ENCODE results near the gene RNASEL. TPM values are rescaled to one million over a fixed set of nuclear protein-coding genes. Genes with fewer than 3 reads are reported as not detected.
"Not testable (repeated sequence)": the region's sequence is repeated elsewhere in the genome, so short reads cannot be mapped to it uniquely, and the experiment has no call there.

The RNASEL gene
- total and polyA plus RNA-seq, 2 donors (not counting 1 experiment from before 2014, with no cell fraction given), result 6.1 to 9.6 TPM

- Histone ChIP-seq H2AFZ (ENCODE audit: low read length) (no peak overlapping the region), H3K9me3 (ENCODE audit: control insufficient read depth, insufficient read depth, low read depth, low read length) (no peaks in the 10 kb centered on the region), H3K36me3 (ENCODE audit: control insufficient read depth, insufficient read depth, low read length) (no peaks in the 10 kb centered on the region), H3K4me3 (replicated peaks in 1 of 4; ENCODE audit: control extremely low read depth in 1 of 4, insufficient read depth in 1 of 4, low read depth in 3 of 4, low read length in 4 of 4) (no peak overlapping the region), H4K20me1 (ENCODE audit: control insufficient read depth, extremely low read depth, insufficient read depth, low read length) (no peaks in the 10 kb centered on the region), H3K79me2 (ENCODE audit: control insufficient read depth, insufficient read depth, low read length) (no peaks in the 10 kb centered on the region), H3K4me2 (ENCODE audit: extremely low read depth, insufficient read depth, low read length) (no peak overlapping the region), H3K27me3 (ENCODE audit: control insufficient read depth, insufficient read depth, low read length) (no peaks in the 10 kb centered on the region), H3K4me1 (ENCODE audit: control insufficient read depth, extremely low read depth, insufficient read depth, low read length) (no peaks in the 10 kb centered on the region), H3K27ac (ENCODE audit: insufficient read depth, low read length) (no peak overlapping the region), H3K9ac (ENCODE audit: insufficient read depth, low read length) (no peak overlapping the region)
- TF ChIP-seq CTCF (conservative IDR thresholded peaks at IDR 0.05 in 1 of 2, IDR thresholded peaks at IDR 0.05 in 1 of 2; ENCODE audit: low read depth in 1 of 2, low read length in 2 of 2), result no peak
- DNase-seq (ENCODE audit: low read depth in 2 of 2), result no peak
Observed at GRCh38 chr1:182633031-182633430, 44.0 kb upstream of the RNASEL start.

GRCh38 chr1:182632441-182632857 is 43.4 kb upstream of the RNASEL start:
- not testable (repeated sequence) for H3K36me3 ChIP-seq (ENCODE audit: control insufficient read depth, insufficient read depth, low read length); H2AFZ ChIP-seq (ENCODE audit: low read length); H4K20me1 ChIP-seq (ENCODE audit: control insufficient read depth, extremely low read depth, insufficient read depth, low read length); H3K27ac ChIP-seq (ENCODE audit: insufficient read depth, low read length); H3K4me3 ChIP-seq (replicated peaks in 1 of 4; ENCODE audit: control extremely low read depth in 1 of 4, insufficient read depth in 1 of 4, low read depth in 3 of 4, low read length in 4 of 4); DNase-seq (ENCODE audit: low read depth in 2 of 2); H3K79me2 ChIP-seq (ENCODE audit: control insufficient read depth, insufficient read depth, low read length); H3K9me3 ChIP-seq (ENCODE audit: control insufficient read depth, insufficient read depth, low read depth, low read length); H3K4me1 ChIP-seq (ENCODE audit: control insufficient read depth, extremely low read depth, insufficient read depth, low read length); H3K4me2 ChIP-seq (ENCODE audit: extremely low read depth, insufficient read depth, low read length); H3K27me3 ChIP-seq (ENCODE audit: control insufficient read depth, insufficient read depth, low read length); H3K9ac ChIP-seq (ENCODE audit: insufficient read depth, low read length)

GRCh38 chr1:182631954-182632353 is 42.9 kb upstream of the RNASEL start:
- Histone ChIP-seq H3K4me2 (ENCODE audit: extremely low read depth, insufficient read depth, low read length) (no peak overlapping the region), H4K20me1 (ENCODE audit: control insufficient read depth, extremely low read depth, insufficient read depth, low read length) (no peaks in the 10 kb centered on the region), H3K27ac (ENCODE audit: insufficient read depth, low read length) (no peak overlapping the region), H3K9ac (ENCODE audit: insufficient read depth, low read length) (no peak overlapping the region), H3K27me3 (ENCODE audit: control insufficient read depth, insufficient read depth, low read length) (no peaks in the 10 kb centered on the region), H2AFZ (ENCODE audit: low read length) (no peak overlapping the region), H3K4me1 (ENCODE audit: control insufficient read depth, extremely low read depth, insufficient read depth, low read length) (no peaks in the 10 kb centered on the region), H3K4me3 (replicated peaks in 1 of 4; ENCODE audit: control extremely low read depth in 1 of 4, insufficient read depth in 1 of 4, low read depth in 3 of 4, low read length in 4 of 4) (no peak overlapping the region), H3K36me3 (ENCODE audit: control insufficient read depth, insufficient read depth, low read length) (no peaks in the 10 kb centered on the region), H3K9me3 (ENCODE audit: control insufficient read depth, insufficient read depth, low read depth, low read length) (no peaks in the 10 kb centered on the region), H3K79me2 (ENCODE audit: control insufficient read depth, insufficient read depth, low read length) (no peaks in the 10 kb centered on the region)
- DNase-seq (ENCODE audit: low read depth in 2 of 2), result no peak
- no peak for TF ChIP-seq CTCF (conservative IDR thresholded peaks at IDR 0.05 in 1 of 2, IDR thresholded peaks at IDR 0.05 in 1 of 2; ENCODE audit: low read depth in 1 of 2, low read length in 2 of 2)

Measured in fibroblast of lung (primary cell).